GM12892 (cell line): Measurements from ENCODE around the gene SYNJ1.

Experiments
- DNase-seq: peaks from one replicate; pipeline ENCODE4 v3.0.0; 2011; ENCODE audit not compliant: insufficient read length
- FAIRE-seq: peaks from 2 replicates; lab custom pipeline; 2011; peaks lifted over from hg19 to GRCh38; lab: Jason Lieb, UNC
- POLR2A ChIP-seq: IDR thresholded peaks from 2 replicates; pipeline ENCODE4 v1.6.1; 2011; ENCODE audit warnings: low read depth, low read length, control low read depth
- POLR2AphosphoS5 ChIP-seq: IDR thresholded peaks from 2 replicates; pipeline ENCODE4 v1.6.1; 2011; ENCODE audit warnings: low read depth, low read length, control low read depth
- TAF1 ChIP-seq: IDR thresholded peaks from 2 replicates; pipeline ENCODE4 v1.6.1; 2011; ENCODE audit warnings: low read depth, mild to moderate bottlenecking, control low read depth, low read length, borderline replicate concordance

Gene SYNJ1

GRCh38 chr21:32604464-32604863 is 123.3 kb downstream of the SYNJ1 start:
- DNase-seq = no peak
- TF ChIP-seq POLR2AphosphoS5 (no peak), TAF1 (no peak), POLR2A (no peak)
- FAIRE-seq = no peak

GRCh38 chr21:32603131-32603530 is 124.7 kb downstream of the SYNJ1 start:
- FAIRE-seq (no peak), DNase-seq (no peak)
- TF ChIP-seq POLR2AphosphoS5 = no peak
- no peak for TF ChIP-seq TAF1
- TF ChIP-seq POLR2A = no peak

- TF ChIP-seq TAF1 (no peak), POLR2A (no peak), POLR2AphosphoS5 (no peak)
- DNase-seq (no peak), FAIRE-seq (no peak)
Measured at GRCh38 chr21:32602099-32602498, 125.7 kb downstream of the SYNJ1 start.

- no peak for FAIRE-seq
- TF ChIP-seq POLR2A = no peak
- no peak for TF ChIP-seq TAF1
- TF ChIP-seq POLR2AphosphoS5 = no peak
- DNase-seq = no peak
Measured at GRCh38 chr21:32599526-32599925, 128.3 kb downstream of the SYNJ1 start.

- FAIRE-seq (no peak), DNase-seq (no peak)
- TF ChIP-seq TAF1 (no peak), POLR2A (no peak), POLR2AphosphoS5 (no peak)
Measured at GRCh38 chr21:32599091-32599490, 128.7 kb downstream of the SYNJ1 start.

GRCh38 chr21:32597205-32597604 is 130.6 kb downstream of the SYNJ1 start:
- TF ChIP-seq POLR2AphosphoS5 (no peak), TAF1 (no peak), POLR2A (no peak)
- DNase-seq = no peak

GRCh38 chr21:32595431-32595830 is 132.4 kb downstream of the SYNJ1 start:
- TF ChIP-seq TAF1 (no peak), POLR2AphosphoS5 (no peak), POLR2A (no peak)
- FAIRE-seq (no peak), DNase-seq (no peak)

More at GRCh38 chr21:32597205-32597604, 130.6 kb downstream of the SYNJ1 start:
- no peak for FAIRE-seq

- FAIRE-seq (no peak), DNase-seq (no peak)
- TF ChIP-seq TAF1 (no peak), POLR2A (no peak), POLR2AphosphoS5 (no peak)
Measured at GRCh38 chr21:32593690-32594089, 134.1 kb downstream of the SYNJ1 start.

- no peak for FAIRE-seq
- no peak for DNase-seq
- TF ChIP-seq TAF1 (no peak), POLR2AphosphoS5 (no peak), POLR2A (no peak)
Measured at GRCh38 chr21:32592929-32593502, 134.8 kb downstream of the SYNJ1 start.

GRCh38 chr21:32590130-32590529 is 137.7 kb downstream of the SYNJ1 start:
- FAIRE-seq (no peak), DNase-seq (no peak)
- no peak for TF ChIP-seq TAF1

GRCh38 chr21:32587651-32588050 is 140.2 kb downstream of the SYNJ1 start:
- TF ChIP-seq TAF1 = no peak
- no peak for TF ChIP-seq POLR2A
- no peak for TF ChIP-seq POLR2AphosphoS5
- FAIRE-seq = no peak

GRCh38 chr21:32587120-32587519 is 140.7 kb downstream of the SYNJ1 start:
- FAIRE-seq (no peak), DNase-seq (no peak)
- no peak for TF ChIP-seq POLR2A
- no peak for TF ChIP-seq TAF1
- no peak for TF ChIP-seq POLR2AphosphoS5

More at GRCh38 chr21:32587651-32588050, 140.2 kb downstream of the SYNJ1 start:
- DNase-seq = no peak
